ENCODE measurements around the gene LSM8. TPM values are rescaled to one million over a fixed set of nuclear protein-coding genes. Genes with fewer than 3 reads are reported as not detected.

Gene LSM8
- total RNA-seq, 1 experiment from 2014 or later = 29.4 TPM

DNA sequence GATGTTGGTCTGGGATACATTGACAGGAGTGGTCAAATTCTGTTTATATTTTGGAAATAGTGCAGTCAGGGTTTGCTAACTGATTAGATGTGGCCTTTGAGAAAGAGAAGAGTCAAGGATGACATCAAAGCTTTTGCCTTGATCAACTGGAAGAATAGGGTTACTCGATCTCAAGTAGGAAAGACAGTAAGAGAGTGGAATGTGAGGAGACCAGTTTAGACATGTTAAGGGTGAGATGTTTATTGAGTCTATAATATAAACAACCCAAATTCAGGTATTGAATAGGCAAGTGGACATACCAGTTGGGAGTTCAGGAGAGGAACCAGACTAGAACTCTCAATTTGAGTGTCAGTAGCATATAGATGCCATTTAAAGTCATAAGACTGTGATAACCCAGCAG is 38.6 kb downstream of the LSM8 start:
- TF ChIP-seq POLR2A (IDR thresholded peaks at IDR 0.05; ENCODE audit: borderline replicate concordance, extremely low read depth, insufficient read depth, insufficient read length) (no peak), JUND (IDR thresholded peaks at IDR 0.05) (no peak), SP1 (IDR thresholded peaks at IDR 0.05; ENCODE audit: low read depth) (no peak), SIN3A (IDR thresholded peaks at IDR 0.05; ENCODE audit: low read depth) (no peak), FOSL1 (IDR thresholded peaks at IDR 0.05; ENCODE audit: low read depth) (no peak), RAD21 (IDR thresholded peaks at IDR 0.05; ENCODE audit: low read depth) (no peak)
- DNase-seq (ENCODE audit: low read depth, low spot score) (no peak), ATAC-seq (no peak)
- CTCF ChIA-PET = no interaction called here
- Histone ChIP-seq H3K4me1 (ENCODE audit: control insufficient read depth in 1 of 2, insufficient read depth in 2 of 2, low read length in 2 of 2) (no peaks in the 10 kb centered on the region), H3K9me3 (ENCODE audit: control insufficient read depth in 1 of 2, insufficient read depth in 1 of 2, low read depth in 1 of 2, low read length in 2 of 2) (no peaks in the 10 kb centered on the region), H3K79me2 (ENCODE audit: insufficient read depth, low read length) (no peaks in the 10 kb centered on the region), H3K36me3 (ENCODE audit: control insufficient read depth in 1 of 2, insufficient read depth in 2 of 2, low read length in 2 of 2) (no peaks in the 10 kb centered on the region), H3K9ac (ENCODE audit: low read length) (no peak overlapping the region), H2AFZ (ENCODE audit: low read depth, low read length, poor library complexity, severe bottlenecking) (no peak overlapping the region), H3K4me3 (replicated peaks in 1 of 2; ENCODE audit: low read depth in 1 of 2, low read length in 2 of 2) (no peak overlapping the region), H3K27me3 (ENCODE audit: insufficient read depth, low read length) (no peaks in the 10 kb centered on the region), H4K20me1 (ENCODE audit: insufficient read depth) (no peaks in the 10 kb centered on the region), H3K4me2 (ENCODE audit: low read length) (no peak overlapping the region), H3K9me2 (ENCODE audit: insufficient read depth) (no peaks in the 10 kb centered on the region), H3K27ac (ENCODE audit: low read depth, low read length) (no peak overlapping the region)
- intact Hi-C loops (cut with micrococcal nuclease) = no loop called here
- BruUV-seq (replicated peaks) = no TSS peak
- POLR2A ChIA-PET = interaction anchor here (1.4 kb wide), 1 partner anchor 13 kb away, joined by 4 read pairs; no protein-coding TSS in a partner anchor
- RAD21 ChIA-PET (ENCODE audit: low non-redundant PET in 1 of 2, low total read pairs in 2 of 2, uncharacterized antibody in 2 of 2, unreplicated experiment in 2 of 2) = no interaction called here

DNA sequence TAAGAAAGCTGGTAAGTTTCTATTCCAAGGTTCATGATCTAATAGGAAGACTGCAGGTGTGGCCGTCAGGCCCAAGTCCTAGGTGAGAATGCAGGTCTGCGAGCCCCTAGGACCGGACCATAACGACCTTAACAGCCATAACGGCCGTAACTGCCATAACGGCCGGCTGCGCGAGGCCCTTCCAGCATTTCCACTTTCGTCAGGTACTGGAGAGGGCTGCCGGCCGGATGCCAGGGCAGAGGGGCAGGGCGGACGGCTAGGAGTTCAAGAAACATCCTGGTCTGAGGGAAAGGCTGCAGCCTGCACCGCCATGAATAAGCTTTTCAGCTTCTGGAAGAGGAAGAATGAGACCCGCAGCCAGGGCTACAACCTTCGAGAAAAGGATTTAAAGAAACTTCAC is 40.6 kb downstream of the LSM8 start, which contains the start of gene ANKRD7:
ANKRD7 (plus strand) TSS at position 184 of the 400 bp plus-strand sequence; CDS start at position 311, 127 bp downstream.
- no peak for ATAC-seq
- TF ChIP-seq CBX3 (IDR thresholded peaks at IDR 0.05; ENCODE audit: low read depth) (no peak), ZNF274 (IDR thresholded peaks at IDR 0.05; ENCODE audit: low read depth, low read length) (no peak), JUND (IDR thresholded peaks at IDR 0.05) (no peak), SIN3A (IDR thresholded peaks at IDR 0.05; ENCODE audit: low read depth) (no peak), POLR2AphosphoS5 (IDR thresholded peaks at IDR 0.05; ENCODE audit: low read depth, low read length) (no peak), SP1 (IDR thresholded peaks at IDR 0.05; ENCODE audit: low read depth) (no peak), ZFX (IDR thresholded peaks at IDR 0.05) (no peak)
- TF ChIP-seq, protein P1, sequence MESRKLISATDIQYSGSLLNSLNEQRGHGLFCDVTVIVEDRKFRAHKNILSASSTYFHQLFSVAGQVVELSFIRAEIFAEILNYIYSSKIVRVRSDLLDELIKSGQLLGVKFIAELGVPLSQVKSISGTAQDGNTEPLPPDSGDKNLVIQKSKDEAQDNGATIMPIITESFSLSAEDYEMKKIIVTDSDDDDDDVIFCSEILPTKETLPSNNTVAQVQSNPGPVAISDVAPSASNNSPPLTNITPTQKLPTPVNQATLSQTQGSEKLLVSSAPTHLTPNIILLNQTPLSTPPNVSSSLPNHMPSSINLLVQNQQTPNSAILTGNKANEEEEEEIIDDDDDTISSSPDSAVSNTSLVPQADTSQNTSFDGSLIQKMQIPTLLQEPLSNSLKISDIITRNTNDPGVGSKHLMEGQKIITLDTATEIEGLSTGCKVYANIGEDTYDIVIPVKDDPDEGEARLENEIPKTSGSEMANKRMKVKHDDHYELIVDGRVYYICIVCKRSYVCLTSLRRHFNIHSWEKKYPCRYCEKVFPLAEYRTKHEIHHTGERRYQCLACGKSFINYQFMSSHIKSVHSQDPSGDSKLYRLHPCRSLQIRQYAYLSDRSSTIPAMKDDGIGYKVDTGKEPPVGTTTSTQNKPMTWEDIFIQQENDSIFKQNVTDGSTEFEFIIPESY (IDR thresholded peaks at IDR 0.05; ENCODE audit: extremely low read depth, insufficient replicate concordance, low read length) = no peak
- Histone ChIP-seq H3K4me1 (ENCODE audit: control insufficient read depth in 1 of 2, insufficient read depth in 2 of 2, low read length in 2 of 2) (no peaks in the 10 kb centered on the region), H3K27ac (ENCODE audit: low read depth, low read length) (no peak within 1 kb of the TSS), H4K20me1 (ENCODE audit: insufficient read depth) (no peaks in the 10 kb centered on the region), H3K9me3 (ENCODE audit: control insufficient read depth in 1 of 2, insufficient read depth in 1 of 2, low read depth in 1 of 2, low read length in 2 of 2) (no peaks in the 10 kb centered on the region), H3K4me3 (replicated peaks in 1 of 2; ENCODE audit: low read depth in 1 of 2, low read length in 2 of 2) (no peak within 1 kb of the TSS), H3K9me2 (ENCODE audit: insufficient read depth) (no peaks in the 10 kb centered on the region), H3K9ac (ENCODE audit: low read length) (no peak within 1 kb of the TSS), H3K36me3 (ENCODE audit: control insufficient read depth in 1 of 2, insufficient read depth in 2 of 2, low read length in 2 of 2) (no peaks in the 10 kb centered on the region), H2AFZ (ENCODE audit: low read depth, low read length, poor library complexity, severe bottlenecking) (no peak within 1 kb of the TSS), H3K79me2 (ENCODE audit: insufficient read depth, low read length) (no peaks in the 10 kb centered on the region), H3K4me2 (ENCODE audit: low read length) (no peak within 1 kb of the TSS), H3K27me3 (ENCODE audit: insufficient read depth, low read length) (no peaks in the 10 kb centered on the region)
- ChIA-PET POLR2A (no interaction called here), CTCF (no interaction called here), RAD21 (ENCODE audit: low non-redundant PET in 1 of 2, low total read pairs in 2 of 2, uncharacterized antibody in 2 of 2, unreplicated experiment in 2 of 2) (no interaction called here)
- DNase-seq (ENCODE audit: low read depth, low spot score) = no peak
- intact Hi-C loops (cut with micrococcal nuclease) = no loop called here
- BruUV-seq (replicated peaks) = no TSS peak

Data from HCT116 (cell line).